Amniotic stem cell (primary cell): ENCODE data around the gene BCAS1.

Source experiments
- DNase-seq: peaks from one replicate; lab custom pipeline; 2025; lab: John Stamatoyannopoulos, UW

The BCAS1 gene

DNA sequence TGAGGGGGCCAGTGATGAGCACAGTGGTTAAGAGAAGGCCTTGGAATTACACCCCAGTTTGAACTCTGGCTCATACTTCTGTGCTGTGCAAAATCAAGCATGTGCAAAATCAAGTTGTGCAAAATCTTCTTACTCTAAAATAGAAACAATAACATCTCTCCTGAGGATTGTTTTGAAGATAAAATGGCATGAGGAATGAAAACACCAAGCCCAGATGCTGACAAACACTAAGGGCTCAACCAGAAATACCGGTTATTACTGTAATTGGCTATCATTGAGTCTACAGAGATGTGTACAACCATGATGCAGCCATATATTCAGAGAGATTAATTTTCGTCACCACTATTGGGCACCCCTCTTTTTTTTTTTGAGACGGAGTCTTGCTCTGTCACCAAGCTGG lies 5.9 kb upstream of the BCAS1 start:
- no peak for DNase-seq

- DNase-seq: no peak
Observed at GRCh38 chr20:54075322-54075721, 4.9 kb upstream of the BCAS1 start.

DNA sequence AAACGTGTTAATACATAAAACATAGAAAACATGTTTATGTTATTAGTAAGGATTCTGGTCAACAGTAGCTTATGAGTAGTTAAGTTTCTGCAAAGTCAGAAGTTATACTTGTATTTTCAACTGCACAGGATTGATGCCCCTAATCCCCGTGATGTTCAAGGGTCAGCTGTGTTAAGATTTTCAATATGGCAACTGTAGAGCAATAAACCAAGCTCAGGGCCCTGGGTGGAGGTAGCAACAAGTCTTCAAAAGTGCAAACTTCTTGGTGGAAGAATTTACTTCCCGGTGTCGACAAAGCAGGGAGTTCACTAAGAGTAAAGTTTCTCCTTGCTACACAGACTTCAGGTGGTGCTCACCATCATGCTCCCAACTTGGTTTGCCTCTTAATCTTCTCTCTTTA lies 4.1 kb upstream of the BCAS1 start:
- no peak for DNase-seq

DNA sequence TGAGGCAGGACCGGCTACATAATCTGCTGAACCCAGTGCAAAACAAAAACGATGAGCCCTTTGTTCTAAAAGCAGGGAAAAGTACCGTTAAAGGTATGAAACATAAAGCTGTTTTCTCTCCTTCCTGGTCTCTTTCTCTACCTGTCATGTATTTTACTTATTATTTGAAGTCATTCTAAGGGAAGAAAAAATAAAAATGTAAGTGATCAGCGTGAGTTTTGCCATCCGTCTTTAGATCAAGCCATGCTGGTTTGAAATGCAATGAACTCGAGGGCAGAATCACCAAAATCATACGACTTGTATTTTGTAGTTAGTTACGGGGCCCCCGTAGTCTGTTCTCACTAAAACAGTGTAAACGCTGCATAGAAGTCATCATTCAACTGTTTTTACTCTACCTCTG lies 2.9 kb upstream of the BCAS1 start:
- no peak for DNase-seq

DNA sequence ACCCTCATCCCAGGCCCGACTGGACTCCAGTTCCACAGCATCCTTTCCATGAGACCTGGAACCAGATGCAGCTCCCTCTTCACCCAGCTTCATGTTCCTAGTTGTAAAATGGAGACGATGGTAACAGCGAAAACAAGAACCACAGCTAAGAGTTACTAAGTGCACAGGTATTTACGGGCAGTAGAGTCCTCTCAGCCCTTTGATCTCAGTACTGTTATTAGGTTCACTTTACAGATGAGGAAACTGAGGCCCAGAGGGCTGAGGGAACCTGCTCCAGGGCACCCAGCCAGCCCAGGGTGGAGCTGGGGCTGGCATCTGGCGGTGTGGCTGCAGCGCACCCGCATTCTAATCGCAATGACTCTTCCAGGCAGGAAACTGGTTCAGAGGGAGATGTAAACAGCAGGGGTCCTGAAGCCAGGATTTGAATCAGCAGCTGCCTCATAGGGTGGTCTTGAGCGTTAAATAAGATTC lies 858 bp downstream of the BCAS1 start:
- DNase-seq: no peak

DNA sequence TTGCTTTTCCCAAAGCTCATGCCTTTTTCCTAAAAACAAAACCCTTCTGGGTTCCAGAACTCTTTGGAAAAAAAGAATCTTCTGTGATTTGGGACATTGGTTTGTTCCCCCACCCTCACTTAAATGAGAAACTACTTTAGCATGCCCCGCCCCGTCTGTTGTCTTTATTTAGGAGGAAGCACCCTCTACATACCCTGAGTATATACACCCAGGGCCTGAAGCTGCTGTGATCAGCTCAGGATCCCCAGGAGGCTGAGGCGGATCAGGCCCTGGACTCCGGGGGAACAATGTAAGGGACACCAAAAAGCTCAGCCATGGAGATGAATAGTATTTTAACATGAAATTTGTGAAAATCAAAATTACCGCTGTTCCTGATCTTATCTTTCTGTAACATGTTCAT lies 1.4 kb downstream of the BCAS1 start:
- DNase-seq: no peak

- DNase-seq: no peak
Observed at GRCh38 chr20:54068495-54068894, 1.9 kb downstream of the BCAS1 start.

DNA sequence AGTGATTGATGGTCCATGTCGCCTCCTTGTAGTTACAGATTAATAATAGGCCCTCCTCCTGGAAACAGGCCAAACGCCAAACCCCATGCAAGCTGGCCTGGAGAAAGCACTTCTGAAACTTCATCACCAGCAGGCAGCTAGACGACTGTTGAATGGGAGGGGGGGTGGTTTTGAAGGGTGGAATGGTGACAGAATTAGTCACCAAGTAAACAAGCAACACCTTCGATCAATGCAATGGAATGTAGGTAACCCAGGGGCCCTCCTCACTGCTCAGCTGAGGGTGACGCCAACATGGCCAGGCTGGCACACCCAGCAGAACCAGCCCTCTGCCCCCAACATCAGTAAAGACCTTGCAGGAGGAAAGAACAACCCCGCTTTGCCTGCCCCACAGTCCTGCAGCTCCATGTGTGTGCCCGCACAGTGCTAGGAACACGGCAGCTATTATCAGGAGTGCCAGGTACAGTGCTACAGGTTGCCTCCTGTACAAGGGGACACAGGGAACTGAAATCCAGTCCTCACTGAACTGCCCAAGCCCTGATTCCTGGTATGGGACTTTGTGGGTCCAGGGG lies 2.7 kb downstream of the BCAS1 start:
- DNase-seq: no peak

GRCh38 chr20:54065601-54066038 lies 4.8 kb downstream of the BCAS1 start:
- no peak for DNase-seq

DNA sequence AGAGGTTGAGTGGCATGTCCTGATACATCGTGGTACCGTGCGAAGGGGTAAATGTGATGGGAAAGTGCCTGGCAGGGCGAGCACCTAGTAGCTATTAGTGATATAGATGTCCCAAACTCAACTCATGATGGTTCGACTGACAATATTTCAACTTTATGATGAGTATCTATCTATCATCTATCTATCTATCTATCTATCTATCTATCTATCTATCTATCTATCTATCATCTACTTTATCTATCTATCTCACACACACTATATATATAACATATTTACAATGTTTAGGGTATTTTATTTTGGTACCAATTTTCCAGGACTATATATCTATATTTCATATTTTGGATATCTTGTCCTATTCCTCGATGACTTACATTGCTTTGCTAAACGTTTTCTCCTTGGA lies 5.5 kb downstream of the BCAS1 start:
- no peak for DNase-seq

DNA sequence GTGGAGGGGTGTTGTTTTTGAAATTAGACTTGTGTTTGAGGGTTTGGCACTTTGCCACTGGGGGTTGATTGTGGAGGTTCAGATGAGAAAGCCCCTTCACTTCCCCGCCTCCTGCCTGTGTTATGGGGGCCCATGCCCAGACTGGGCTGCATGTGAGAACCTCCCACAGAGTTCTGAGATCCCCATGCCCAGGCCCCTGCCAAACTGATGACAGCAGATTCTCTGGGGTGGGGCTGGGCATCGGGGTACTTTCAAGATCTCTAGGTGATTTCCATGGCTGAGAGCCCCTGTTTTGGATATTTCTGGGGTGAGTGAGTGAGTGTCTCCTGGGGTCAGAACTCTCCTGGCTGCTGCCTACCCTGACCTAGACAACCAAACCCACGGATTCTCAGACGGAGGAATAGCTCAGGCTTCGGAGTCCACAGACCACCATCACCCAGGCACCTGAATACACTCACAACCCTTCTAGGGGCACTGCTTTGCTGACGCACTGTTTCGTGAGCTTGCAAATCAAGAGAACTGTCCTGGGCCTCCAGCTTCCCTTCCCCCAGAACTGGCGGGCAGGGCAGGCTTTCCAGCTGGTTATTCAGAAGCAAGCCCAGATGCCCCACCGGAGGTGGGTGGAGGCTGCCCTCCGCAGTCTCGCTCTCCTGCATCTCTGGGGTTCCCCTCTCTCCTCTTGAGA lies 6.3 kb downstream of the BCAS1 start:
- no peak for DNase-seq

- DNase-seq: no peak
Observed at GRCh38 chr20:54063580-54063979, 6.8 kb downstream of the BCAS1 start.

DNA sequence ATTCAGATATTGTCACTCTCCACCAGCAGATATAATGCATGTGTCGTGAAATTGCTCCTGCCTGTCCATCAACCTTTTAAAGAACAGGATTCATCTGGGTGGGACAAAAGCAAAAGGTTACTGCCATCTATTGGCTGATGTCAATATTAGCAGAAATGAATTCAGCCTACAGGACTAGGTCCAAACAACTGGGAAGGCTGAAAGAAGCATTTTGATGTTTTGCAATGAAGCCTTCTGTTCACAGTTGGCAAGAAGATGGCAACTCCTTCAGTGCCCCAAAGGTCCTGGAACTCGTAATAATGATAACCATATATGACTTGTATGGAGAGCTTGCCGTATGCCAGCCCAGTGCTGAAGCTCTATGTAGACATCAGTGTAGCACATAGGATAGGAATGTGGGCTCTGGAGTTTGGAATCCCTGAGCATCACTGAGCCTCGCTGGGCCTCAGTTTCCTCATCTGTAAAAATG lies 7.5 kb downstream of the BCAS1 start:
- DNase-seq: no peak

DNA sequence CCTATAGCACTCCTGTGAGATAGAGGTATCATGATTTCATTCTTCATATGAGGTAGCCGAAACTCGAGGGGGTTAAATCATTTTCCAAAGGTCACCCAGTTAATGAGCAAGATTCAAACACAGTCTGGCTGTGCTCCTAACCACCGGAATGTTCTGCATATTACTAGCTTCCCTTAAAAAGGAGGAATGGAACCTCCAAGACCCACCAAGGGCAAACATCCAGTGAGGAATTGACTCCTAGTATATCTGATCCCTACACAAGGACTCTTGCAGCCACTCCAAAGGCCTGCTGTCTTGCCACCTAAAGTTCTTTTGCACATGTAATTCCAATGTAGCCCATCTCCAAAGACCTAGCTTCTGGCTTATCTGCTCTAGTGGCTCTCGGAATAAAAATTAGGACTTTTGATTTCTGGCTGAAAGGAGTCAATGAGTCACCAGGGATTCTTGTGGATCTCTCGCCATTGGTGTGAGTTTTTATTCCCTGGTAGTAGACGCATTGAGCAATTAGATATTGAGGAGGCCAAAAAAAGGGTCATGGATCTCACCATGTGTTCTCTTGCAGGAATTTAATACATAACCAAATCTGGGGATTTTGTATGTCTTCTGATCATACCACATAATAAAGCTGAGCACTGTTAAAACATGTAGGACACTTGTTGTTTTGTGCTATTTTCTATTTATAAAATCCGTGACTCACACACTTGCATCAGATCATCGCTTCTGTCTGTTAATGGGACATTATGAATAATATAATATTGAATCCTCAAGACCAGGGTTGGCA lies 9.1 kb downstream of the BCAS1 start:
- DNase-seq: no peak

DNA sequence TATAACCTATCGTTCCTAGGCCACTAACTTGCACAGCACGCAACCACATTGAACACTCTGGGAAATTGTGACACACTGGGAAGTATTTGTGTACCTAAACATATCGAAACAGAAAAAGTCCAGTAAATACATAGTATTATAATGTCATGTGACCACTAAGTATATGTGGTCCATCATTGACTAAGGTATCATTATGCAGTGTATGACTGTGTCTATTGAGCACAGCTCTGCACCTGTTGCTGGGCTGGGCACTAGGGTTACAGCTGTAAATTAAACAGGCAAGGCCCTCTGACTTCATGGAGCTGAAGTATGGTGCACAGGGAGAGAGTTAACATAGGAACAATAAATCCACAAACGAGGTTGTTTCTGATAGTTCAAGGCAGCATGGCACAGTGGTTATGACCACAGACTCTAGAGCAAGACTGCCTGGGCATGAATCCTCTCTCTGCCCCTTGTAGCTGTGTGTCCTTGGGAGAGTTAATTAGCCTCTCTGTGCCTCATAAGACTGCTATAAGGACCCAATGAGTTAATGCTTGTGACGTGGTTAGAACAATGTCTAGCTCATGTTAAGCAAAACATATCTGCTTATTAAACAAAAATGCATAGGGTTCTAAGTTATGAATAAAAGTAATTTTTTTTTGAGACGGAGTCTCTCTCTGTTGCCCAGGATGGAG lies 10.6 kb downstream of the BCAS1 start:
- DNase-seq: no peak

GRCh38 chr20:54058420-54059139 lies 11.8 kb downstream of the BCAS1 start:
- DNase-seq: no peak

- DNase-seq: no peak
Observed at GRCh38 chr20:54056762-54057639, 13.4 kb downstream of the BCAS1 start.

- DNase-seq: no peak
Observed at GRCh38 chr20:54054516-54054915, 15.9 kb downstream of the BCAS1 start.

DNA sequence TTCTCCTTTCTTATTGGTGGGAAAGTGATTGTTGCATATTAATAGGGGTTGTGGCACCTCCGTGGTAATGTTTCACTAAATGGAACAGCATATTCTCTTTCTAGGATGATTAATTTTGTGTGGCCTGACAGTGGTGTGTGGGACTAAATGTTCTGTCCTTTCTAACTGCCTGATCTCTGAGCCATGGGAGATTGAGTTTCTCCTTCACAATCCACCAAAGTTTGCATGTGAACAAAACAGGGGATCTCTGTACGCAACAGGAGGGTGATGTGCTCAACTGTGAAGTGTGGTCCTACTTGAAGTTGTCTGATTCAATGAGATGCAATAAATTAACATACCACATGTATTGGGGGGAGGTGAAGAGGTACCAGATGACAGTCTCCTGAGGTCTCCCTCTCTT lies 19.3 kb downstream of the BCAS1 start:
- DNase-seq: no peak

GRCh38 chr20:54048891-54049545 lies 21.4 kb downstream of the BCAS1 start:
- no peak for DNase-seq
